ENCODE measurements around the gene DAGLB.

DAGLB gene

DNA sequence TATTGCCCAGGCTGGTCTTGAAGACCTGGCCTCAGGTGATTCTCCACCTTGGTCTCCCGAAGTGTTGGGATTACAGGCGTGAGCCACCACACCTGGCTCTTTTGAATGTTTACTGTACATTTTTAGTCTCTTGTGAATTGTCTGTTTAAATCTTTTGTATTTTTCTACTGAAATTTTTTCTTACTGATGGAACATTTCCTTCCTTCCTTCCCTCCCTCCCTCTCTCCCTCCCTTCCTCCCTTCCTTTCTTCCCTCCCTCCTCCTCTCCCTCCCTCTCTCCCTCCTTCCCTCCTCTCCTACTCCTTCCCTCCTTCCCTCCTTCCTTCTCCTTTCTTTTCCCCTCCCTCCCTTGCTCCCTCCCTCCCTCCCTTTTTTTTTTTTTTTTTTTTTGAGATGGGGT lies 58.0 kb downstream of the DAGLB start:
- no peak overlapping the region for H3K4me3 ChIP-seq (ENCODE audit: low read depth, low read length)
- DNase-seq (ENCODE audit: low read depth), result no peak
- TF ChIP-seq, protein P1, sequence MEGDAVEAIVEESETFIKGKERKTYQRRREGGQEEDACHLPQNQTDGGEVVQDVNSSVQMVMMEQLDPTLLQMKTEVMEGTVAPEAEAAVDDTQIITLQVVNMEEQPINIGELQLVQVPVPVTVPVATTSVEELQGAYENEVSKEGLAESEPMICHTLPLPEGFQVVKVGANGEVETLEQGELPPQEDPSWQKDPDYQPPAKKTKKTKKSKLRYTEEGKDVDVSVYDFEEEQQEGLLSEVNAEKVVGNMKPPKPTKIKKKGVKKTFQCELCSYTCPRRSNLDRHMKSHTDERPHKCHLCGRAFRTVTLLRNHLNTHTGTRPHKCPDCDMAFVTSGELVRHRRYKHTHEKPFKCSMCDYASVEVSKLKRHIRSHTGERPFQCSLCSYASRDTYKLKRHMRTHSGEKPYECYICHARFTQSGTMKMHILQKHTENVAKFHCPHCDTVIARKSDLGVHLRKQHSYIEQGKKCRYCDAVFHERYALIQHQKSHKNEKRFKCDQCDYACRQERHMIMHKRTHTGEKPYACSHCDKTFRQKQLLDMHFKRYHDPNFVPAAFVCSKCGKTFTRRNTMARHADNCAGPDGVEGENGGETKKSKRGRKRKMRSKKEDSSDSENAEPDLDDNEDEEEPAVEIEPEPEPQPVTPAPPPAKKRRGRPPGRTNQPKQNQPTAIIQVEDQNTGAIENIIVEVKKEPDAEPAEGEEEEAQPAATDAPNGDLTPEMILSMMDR (IDR thresholded peaks at IDR 0.05; ENCODE audit: low read depth, low read length, missing control alignments), result no peak

DNA sequence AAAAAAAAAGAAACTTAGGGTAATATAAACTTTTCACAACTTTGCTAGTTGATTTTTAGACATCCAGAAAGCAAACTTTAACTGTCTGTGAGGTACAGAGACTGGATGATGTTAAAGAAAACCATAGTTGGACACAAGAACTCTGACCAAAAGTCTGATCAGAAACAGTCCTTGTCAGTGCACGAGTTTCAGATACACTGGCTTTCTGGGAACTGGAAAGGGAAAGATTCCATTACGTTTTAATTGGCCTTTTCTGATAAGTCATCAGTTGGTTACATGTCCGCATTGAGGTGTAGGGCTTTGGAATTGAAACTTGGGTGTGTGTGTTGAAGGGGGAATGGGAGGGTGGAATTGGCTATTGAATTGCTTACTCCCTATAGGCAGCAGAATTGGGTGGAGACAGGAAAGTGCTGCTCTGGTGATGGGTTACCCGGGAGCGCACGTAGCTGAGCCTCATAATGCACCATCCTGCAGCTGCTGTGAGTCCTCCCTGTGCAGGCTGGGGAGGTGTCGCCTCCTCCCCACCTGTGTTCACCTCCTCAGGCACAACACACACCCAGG lies 59.9 kb downstream of the DAGLB start:
- no peak for DNase-seq (ENCODE audit: low read depth)
- TF ChIP-seq, protein P1 (IDR thresholded peaks at IDR 0.05; ENCODE audit: low read depth, low read length, missing control alignments), result no peak
- no peak overlapping the region for H3K4me3 ChIP-seq (ENCODE audit: low read depth, low read length)

DNA sequence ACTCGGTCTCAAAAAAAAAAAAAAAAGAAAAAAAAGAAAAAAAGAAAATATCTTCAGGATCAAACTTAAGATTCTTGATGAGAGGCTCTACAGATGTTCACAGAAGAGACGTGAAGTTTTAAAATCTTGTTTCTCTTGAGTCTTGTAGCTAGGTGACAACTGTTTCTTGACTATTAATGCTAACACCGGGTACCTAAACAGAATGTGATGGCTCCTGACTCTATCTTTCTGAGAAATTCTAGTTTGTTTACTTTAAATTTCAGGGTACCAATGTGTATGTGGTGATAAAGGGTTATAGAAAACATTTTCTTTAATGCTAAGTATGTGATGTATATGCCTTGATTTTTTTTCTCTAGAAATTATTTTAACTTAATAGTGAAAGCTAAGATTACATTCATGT lies 61.0 kb downstream of the DAGLB start:
- TF ChIP-seq, protein P1 (IDR thresholded peaks at IDR 0.05; ENCODE audit: low read depth, low read length, missing control alignments), result no peak

DNA sequence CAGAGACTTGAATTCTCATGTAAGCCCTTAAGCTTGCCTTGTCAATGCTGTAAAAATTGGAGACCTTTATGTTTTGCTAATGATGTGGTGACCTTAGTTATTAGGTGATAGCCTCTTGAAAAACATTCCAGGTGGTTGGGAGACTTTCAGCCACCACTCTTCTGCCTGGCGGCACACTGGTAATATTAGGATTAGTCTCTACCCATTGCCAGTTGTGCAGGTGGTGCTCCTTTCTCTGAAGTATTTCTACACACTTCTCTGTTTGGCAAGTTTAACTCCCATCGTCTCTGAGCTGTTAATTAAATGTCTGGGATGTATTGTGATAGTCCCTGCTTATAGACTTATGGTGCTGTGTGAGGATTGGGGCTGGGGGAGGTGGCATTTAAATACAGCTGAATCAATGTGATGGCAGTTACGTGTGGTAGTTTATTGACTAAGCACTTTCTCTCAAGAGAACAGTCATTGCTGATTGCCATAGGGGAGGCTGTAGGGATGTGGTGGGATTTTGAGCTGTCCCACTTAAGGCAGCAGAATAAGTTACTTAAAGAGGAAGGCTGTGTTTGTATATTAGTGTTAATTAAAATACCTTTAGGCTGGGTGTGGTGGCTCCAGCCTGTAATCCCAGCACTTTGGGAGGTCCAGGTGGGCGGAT lies 61.7 kb downstream of the DAGLB start:
- no peak for DNase-seq (ENCODE audit: low read depth)
- TF ChIP-seq, protein P1 (IDR thresholded peaks at IDR 0.05; ENCODE audit: low read depth, low read length, missing control alignments), result no peak

More for the DNA sequence above, 61.0 kb downstream of the DAGLB start:
- H3K4me3 ChIP-seq (ENCODE audit: low read depth, low read length), result no peak overlapping the region
- DNase-seq (ENCODE audit: low read depth), result no peak

DNA sequence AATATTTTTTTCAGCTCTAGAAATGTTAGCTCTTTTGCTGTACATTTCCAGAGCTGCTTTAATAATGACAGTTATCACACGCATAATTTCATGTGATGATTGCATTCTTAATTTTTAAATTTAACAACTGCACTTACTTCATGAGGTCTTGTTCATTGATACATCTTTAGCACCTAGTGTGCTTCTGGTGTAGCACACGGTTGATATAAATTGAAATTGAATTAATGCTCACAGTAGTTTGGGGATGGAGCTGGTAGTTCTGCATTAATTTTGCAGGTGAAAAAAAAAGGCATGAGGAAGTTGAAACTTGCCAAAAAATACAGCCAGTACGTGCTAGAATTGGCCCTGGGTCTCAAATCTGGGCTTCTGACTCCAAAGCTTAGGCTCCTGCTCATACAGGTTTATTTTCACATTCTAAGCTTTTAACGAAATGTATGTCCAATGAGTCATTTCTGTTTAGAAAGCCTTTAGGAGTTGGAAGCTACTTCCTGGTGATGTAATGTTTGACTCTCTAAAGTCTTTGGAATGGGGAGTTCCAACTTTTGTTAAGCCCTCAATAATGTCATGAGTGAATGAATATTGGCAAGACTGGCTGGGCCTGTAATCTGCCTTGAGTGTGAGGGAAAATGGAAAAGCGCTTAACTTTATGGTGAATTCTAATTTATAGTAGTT lies 62.5 kb downstream of the DAGLB start:
- TF ChIP-seq, protein P1 (IDR thresholded peaks at IDR 0.05; ENCODE audit: low read depth, low read length, missing control alignments), result no peak
- no peak for DNase-seq (ENCODE audit: low read depth)
- no peak overlapping the region for H3K4me3 ChIP-seq (ENCODE audit: low read depth, low read length)

More for the DNA sequence above, 61.7 kb downstream of the DAGLB start:
- no peak overlapping the region for H3K4me3 ChIP-seq (ENCODE audit: low read depth, low read length)

DNA sequence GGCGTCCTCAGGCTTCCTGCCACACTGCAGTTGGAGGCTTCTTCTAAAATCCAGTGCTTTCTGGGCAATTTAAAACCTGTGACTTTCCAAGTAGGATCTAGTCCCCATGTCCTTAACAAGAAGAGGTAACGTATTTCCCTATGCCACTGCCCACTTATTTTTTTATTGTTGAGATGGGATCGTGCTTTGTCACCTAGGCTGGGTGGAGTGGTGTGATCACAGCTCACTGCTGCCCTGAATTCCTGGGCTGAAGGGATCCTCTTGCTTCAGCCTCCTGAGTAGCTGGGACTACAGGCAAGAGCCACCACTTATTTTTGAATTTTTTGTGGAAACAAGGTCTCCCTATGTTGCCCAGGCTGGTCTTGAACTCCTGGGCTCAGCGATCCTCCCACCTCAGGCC lies 63.4 kb downstream of the DAGLB start:
- H3K4me3 ChIP-seq (ENCODE audit: low read depth, low read length), result no peak overlapping the region
- no peak for DNase-seq (ENCODE audit: low read depth)
- TF ChIP-seq, protein P1 (IDR thresholded peaks at IDR 0.05; ENCODE audit: low read depth, low read length, missing control alignments), result no peak
